Astrocyte (in vitro differentiated cells and primary cell): ENCODE data around the gene RAB3B.

Source experiments
- CTCF ChIP-seq: IDR thresholded peaks from 2 replicates; pipeline ENCODE4 v1.5.1; 2011; ENCODE audit warnings: low read depth, mild to moderate bottlenecking, inconsistent platforms, low read length, moderate library complexity; ENCODE audit not compliant: insufficient read depth
- EZH2 ChIP-seq: IDR thresholded peaks from 2 replicates; pipeline ENCODE4 v1.6.1; 2012; ENCODE audit warnings: mild to moderate bottlenecking, low read length, inconsistent platforms; ENCODE audit not compliant: insufficient read depth

- TF ChIP-seq CTCF: no peak
- no peak for TF ChIP-seq EZH2
These were observed 44.2 kb downstream of the RAB3B start for GRCh38 chr1:51946300-51946699.
